Upper lobe of left lung (tissue), 4 donors: ENCODE results near the gene CD302.

ENCODE experiments used
- CTCF ChIP-seq, 6 experiments: fragments of 450-650 bp in 4 of 6; fragments of 200-600 bp in 2 of 6; sonication (generic) in 2 of 6; IDR thresholded peaks; one replicate each; pipeline ENCODE4 v1.5.1; 2016 to 2019; ENCODE audit warnings: antibody characterized with exemption in 6 of 6
- POLR2A ChIP-seq, 4 donors: fragments of 450-650 bp; IDR thresholded peaks; one replicate each; pipeline ENCODE4 v1.5.1; 2016 to 2017; ENCODE audit warnings: antibody characterized with exemption in 4 of 4, mild to moderate bottlenecking in 2 of 4
- POLR2AphosphoS5 ChIP-seq, 2 donors: sonication (generic); formaldehyde crosslinking; IDR thresholded peaks; one replicate each; pipeline ENCODE4 v1.5.1; 2017; ENCODE audit warnings: antibody characterized with exemption in 2 of 2

DNA sequence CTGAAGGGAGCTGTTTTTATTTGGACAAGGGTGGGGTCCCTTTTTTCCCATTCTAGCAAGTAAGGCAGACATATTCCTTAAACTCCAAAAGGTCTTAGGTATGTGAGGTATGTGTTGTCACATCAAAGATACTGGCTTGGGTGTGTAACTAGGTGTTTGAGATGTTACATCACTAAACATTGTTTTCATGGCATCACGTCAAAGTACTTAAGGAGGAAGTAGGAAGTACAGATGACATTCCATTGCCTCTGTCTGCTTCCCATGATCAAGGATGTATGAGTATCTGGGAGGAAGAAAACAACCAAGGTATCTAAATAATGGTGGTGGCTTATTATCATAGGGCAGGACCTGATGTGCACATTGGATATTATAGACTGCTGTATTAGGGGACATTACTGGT is 39.3 kb downstream of the CD302 start:
- no peak for TF ChIP-seq POLR2A (IDR thresholded peaks at IDR 0.05)
- no peak for TF ChIP-seq CTCF (IDR thresholded peaks at IDR 0.05)
- no peak for TF ChIP-seq POLR2AphosphoS5 (IDR thresholded peaks at IDR 0.05)
